ENCODE data around the gene MARCHF3. TPM values are rescaled to one million over a fixed set of nuclear protein-coding genes. Genes with fewer than 3 reads are reported as not detected.
"Not testable (repeated sequence)": the region's sequence is repeated elsewhere in the genome, so short reads cannot be mapped to it uniquely, and the experiment has no call there.

Gene MARCHF3
- total RNA-seq, 2 experiments from 2014 or later, result 5.4 to 7.0 TPM

DNA sequence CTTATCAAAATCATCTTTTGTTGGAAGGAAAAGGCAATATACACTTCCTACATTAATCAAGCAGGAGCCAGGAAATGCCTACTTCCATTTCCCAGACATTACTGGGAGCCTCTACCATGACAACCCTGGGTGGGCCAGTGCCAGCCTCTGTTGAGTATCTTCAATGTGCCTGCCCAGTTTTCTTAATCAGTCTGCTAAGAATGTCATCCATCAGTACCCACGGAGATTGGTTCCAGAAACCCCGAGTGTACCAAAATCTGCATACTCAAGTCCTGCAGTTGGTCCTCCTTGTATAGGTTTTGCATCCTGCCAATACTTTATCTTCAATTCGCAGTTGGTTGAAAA, 82.4 kb downstream of the MARCHF3 start:
- Histone ChIP-seq H2AFZ (ENCODE audit: low read length) (no peak overlapping the region), H3K4me1 (ENCODE audit: insufficient read depth, low read length, poor library complexity, severe bottlenecking) (peaks cover 8% of the 10 kb centered on the region), H3K4me2 (ENCODE audit: low read length) (no peak overlapping the region), H3K79me2 (ENCODE audit: insufficient read depth, low read depth, low read length) (no peaks in the 10 kb centered on the region), H3K4me3 (ENCODE audit: low read depth, low read length, poor library complexity, severe bottlenecking) (no peak overlapping the region), H3K27ac (ENCODE audit: low read depth, low read length, poor library complexity, severe bottlenecking) (no peak overlapping the region), H3K9me2 (ENCODE audit: insufficient read depth, low read length) (no peaks in the 10 kb centered on the region), H3K9me3 (ENCODE audit: low read length) (no peaks in the 10 kb centered on the region), H3K36me3 (ENCODE audit: insufficient read depth, low read length) (no peaks in the 10 kb centered on the region), H4K20me1 (ENCODE audit: insufficient read depth, low read length) (no peaks in the 10 kb centered on the region)
- BruUV-seq (replicated peaks), result no TSS peak
- TF ChIP-seq, protein P1, sequence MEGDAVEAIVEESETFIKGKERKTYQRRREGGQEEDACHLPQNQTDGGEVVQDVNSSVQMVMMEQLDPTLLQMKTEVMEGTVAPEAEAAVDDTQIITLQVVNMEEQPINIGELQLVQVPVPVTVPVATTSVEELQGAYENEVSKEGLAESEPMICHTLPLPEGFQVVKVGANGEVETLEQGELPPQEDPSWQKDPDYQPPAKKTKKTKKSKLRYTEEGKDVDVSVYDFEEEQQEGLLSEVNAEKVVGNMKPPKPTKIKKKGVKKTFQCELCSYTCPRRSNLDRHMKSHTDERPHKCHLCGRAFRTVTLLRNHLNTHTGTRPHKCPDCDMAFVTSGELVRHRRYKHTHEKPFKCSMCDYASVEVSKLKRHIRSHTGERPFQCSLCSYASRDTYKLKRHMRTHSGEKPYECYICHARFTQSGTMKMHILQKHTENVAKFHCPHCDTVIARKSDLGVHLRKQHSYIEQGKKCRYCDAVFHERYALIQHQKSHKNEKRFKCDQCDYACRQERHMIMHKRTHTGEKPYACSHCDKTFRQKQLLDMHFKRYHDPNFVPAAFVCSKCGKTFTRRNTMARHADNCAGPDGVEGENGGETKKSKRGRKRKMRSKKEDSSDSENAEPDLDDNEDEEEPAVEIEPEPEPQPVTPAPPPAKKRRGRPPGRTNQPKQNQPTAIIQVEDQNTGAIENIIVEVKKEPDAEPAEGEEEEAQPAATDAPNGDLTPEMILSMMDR (conservative IDR thresholded peaks at IDR 0.05; ENCODE audit: low read length), result no peak
- TF ChIP-seq EZH2phosphoT487 (IDR thresholded peaks at IDR 0.05; ENCODE audit: borderline replicate concordance, low read depth, low read length), result no peak
- intact Hi-C loops (cut with micrococcal nuclease; ENCODE audit: unreplicated experiment), result no loop called here
- ChIA-PET CTCF (ENCODE audit: unreplicated experiment) (no interaction called here), POLR2A (no interaction called here)
- no peak for DNase-seq (ENCODE audit: low spot score)

DNA sequence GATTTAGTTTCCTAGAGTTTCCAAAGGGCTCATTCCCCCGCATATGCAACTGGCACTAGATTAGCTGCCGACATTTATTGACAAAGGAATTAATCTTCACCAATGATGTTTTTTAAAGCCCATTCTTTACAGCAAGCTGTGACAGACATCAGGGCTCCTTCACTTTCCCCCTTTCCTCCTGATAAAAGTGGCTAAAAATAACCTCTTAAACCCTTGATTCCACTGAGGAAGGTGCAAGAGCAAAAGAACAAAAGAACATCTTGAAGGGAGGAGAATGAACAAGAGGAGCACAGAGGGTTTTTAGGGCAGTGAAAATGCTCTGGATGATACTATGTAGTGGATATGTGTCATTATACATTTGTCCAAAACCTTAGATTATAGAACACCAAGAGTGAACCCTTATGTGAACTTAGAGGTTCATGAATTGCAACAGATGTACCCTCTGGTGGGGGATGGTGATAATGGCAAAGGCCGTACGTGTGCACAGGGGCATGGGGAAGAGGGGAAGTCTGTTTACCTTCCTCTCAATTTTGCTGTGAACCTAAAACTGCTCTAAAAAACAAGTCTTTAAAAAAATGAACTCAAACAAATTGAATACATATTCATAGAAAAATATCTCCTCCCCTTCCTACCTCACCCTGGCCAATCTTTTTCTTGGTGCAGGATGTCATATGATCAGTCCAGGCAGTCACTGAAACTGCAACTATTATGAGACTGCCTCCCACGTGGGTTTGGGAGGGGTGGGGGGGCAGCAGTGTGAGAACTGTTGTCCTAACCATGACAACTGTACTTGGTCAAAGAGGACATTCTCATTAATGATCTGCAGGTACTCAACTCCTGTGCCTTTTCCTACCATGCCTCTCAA, 83.0 kb downstream of the MARCHF3 start:
- intact Hi-C loops (cut with micrococcal nuclease; ENCODE audit: unreplicated experiment), result no loop called here
- ChIA-PET CTCF (ENCODE audit: unreplicated experiment) (no interaction called here), POLR2A (no interaction called here)
- Histone ChIP-seq H3K4me3 (ENCODE audit: low read depth, low read length, poor library complexity, severe bottlenecking) (no peak overlapping the region), H3K4me2 (ENCODE audit: low read length) (no peak overlapping the region; the same call in 1 of the 2 replicates), H3K27ac (ENCODE audit: low read depth, low read length, poor library complexity, severe bottlenecking) (no peak overlapping the region), H3K36me3 (ENCODE audit: insufficient read depth, low read length) (no peaks in the 10 kb centered on the region), H2AFZ (ENCODE audit: low read length) (no peak overlapping the region), H4K20me1 (ENCODE audit: insufficient read depth, low read length) (no peaks in the 10 kb centered on the region), H3K79me2 (ENCODE audit: insufficient read depth, low read depth, low read length) (no peaks in the 10 kb centered on the region), H3K9me2 (ENCODE audit: insufficient read depth, low read length) (no peaks in the 10 kb centered on the region), H3K9me3 (ENCODE audit: low read length) (no peaks in the 10 kb centered on the region), H3K4me1 (ENCODE audit: insufficient read depth, low read length, poor library complexity, severe bottlenecking) (peaks cover 8% of the 10 kb centered on the region)
- BruUV-seq (replicated peaks), result no TSS peak
- DNase-seq (ENCODE audit: low spot score), result no peak
- TF ChIP-seq, protein P1 (conservative IDR thresholded peaks at IDR 0.05; ENCODE audit: low read length), result no peak
- no peak for TF ChIP-seq EZH2phosphoT487 (IDR thresholded peaks at IDR 0.05; ENCODE audit: borderline replicate concordance, low read depth, low read length)

DNA sequence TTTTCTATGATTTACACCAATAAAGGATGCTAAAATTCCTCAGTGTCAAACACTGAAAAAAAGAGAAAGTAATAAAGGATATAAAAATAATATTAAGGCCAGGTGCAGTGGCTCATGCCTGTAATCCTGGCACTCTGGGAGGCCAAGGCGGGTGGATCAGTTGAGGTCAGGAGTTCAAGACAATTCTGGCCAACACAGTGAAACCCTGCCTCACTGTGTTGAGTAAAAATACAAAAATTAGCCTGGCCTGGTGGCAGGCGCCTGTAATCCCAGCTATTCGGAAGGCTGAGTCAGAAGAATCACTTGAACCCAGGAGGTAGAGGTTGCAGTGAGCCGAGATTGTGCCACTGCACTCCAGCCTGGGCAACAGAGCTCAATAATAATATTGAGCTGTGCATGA, 87.5 kb downstream of the MARCHF3 start:
- H3K4me2 ChIP-seq (ENCODE audit: low read length); H3K4me3 ChIP-seq (ENCODE audit: low read depth, low read length, poor library complexity, severe bottlenecking); BruUV-seq (replicated peaks); H3K4me1 ChIP-seq (ENCODE audit: insufficient read depth, low read length, poor library complexity, severe bottlenecking); H3K9me2 ChIP-seq (ENCODE audit: insufficient read depth, low read length); H3K27ac ChIP-seq (ENCODE audit: low read depth, low read length, poor library complexity, severe bottlenecking); DNase-seq (ENCODE audit: low spot score); H3K9me3 ChIP-seq (ENCODE audit: low read length); intact Hi-C loops (cut with micrococcal nuclease; ENCODE audit: unreplicated experiment); POLR2A ChIA-PET; H3K36me3 ChIP-seq (ENCODE audit: insufficient read depth, low read length); H2AFZ ChIP-seq (ENCODE audit: low read length); H3K79me2 ChIP-seq (ENCODE audit: insufficient read depth, low read depth, low read length); H4K20me1 ChIP-seq (ENCODE audit: insufficient read depth, low read length): not testable (repeated sequence)
- CTCF ChIA-PET (ENCODE audit: unreplicated experiment), result interaction anchor here (0.6 kb wide), 1 partner anchor 387 kb away, joined by 3 read pairs; no protein-coding TSS in a partner anchor
